Skeletal muscle tissue (tissue), 4 donors: ENCODE data around the gene HSH2D. TPM values are rescaled to one million over a fixed set of nuclear protein-coding genes. Genes with fewer than 3 reads are reported as not detected.
A peak's percentile ranks its signal among the peaks of the same experiment; 100 is the strongest.

Source experiments
- H3K27ac ChIP-seq: one replicate; pipeline ENCODE4 v1.7.0; 2013; ENCODE audit warnings: mild to moderate bottlenecking, low read depth, low read length, inconsistent platforms
- H3K27me3 ChIP-seq, 3 donors: one replicate each; pipeline ENCODE4 v1.7.0; 2013; ENCODE audit warnings: low read length in 3 of 3; ENCODE audit not compliant: control insufficient read depth in 3 of 3, insufficient read depth in 3 of 3
- H3K36me3 ChIP-seq, 3 donors: one replicate each; pipeline ENCODE4 v1.7.0; 2013; ENCODE audit warnings: low read length in 3 of 3; ENCODE audit not compliant: control insufficient read depth in 3 of 3, insufficient read depth in 3 of 3
- H3K4me1 ChIP-seq, 3 donors: one replicate each; pipeline ENCODE4 v1.7.0; 2013; ENCODE audit warnings: low read length in 3 of 3, mild to moderate bottlenecking in 3 of 3; ENCODE audit not compliant: control insufficient read depth in 3 of 3, insufficient read depth in 3 of 3
- H3K4me3 ChIP-seq, 3 donors: one replicate each; pipeline ENCODE4 v1.7.0; 2013; ENCODE audit warnings: low read length in 3 of 3
- H3K9ac ChIP-seq, 3 donors: one replicate each; pipeline ENCODE4 v1.7.0; 2013; ENCODE audit warnings: low read length in 3 of 3, mild to moderate bottlenecking in 3 of 3, moderate library complexity in 2 of 3, low read depth in 1 of 3
- H3K9me3 ChIP-seq, 3 donors: one replicate each; pipeline ENCODE4 v1.7.0; 2013; ENCODE audit warnings: low read length in 3 of 3; ENCODE audit not compliant: control insufficient read depth in 3 of 3
- total RNA-seq: library from RNA; depleted of rRNA; stranded (reverse); fragments of >200 nt; gene quantifications from one replicate; pipeline ENCODE4 v1.2.3, GENCODE V29; 2014
- donor health status: Osteomylitis.

The HSH2D gene
- total RNA-seq, 1 donor from 2014 or later = 0.52 TPM

- H3K9ac ChIP-seq = no peak overlapping the region
- no peaks in the 10 kb centered on the region for H3K9me3 ChIP-seq
- H3K27ac ChIP-seq = no peak overlapping the region
- peaks cover 0 to 11% (median 9%) of the 10 kb centered on the region in 3 donors for H3K36me3 ChIP-seq
- peaks cover 0 to 2% (median 0%) of the 10 kb centered on the region in 3 donors for H3K4me1 ChIP-seq
- no peaks in the 10 kb centered on the region for H3K27me3 ChIP-seq
- no peak overlapping the region for H3K4me3 ChIP-seq
These were observed 37.4 kb upstream of the HSH2D start for GRCh38 chr19:16106121-16106520.

DNA sequence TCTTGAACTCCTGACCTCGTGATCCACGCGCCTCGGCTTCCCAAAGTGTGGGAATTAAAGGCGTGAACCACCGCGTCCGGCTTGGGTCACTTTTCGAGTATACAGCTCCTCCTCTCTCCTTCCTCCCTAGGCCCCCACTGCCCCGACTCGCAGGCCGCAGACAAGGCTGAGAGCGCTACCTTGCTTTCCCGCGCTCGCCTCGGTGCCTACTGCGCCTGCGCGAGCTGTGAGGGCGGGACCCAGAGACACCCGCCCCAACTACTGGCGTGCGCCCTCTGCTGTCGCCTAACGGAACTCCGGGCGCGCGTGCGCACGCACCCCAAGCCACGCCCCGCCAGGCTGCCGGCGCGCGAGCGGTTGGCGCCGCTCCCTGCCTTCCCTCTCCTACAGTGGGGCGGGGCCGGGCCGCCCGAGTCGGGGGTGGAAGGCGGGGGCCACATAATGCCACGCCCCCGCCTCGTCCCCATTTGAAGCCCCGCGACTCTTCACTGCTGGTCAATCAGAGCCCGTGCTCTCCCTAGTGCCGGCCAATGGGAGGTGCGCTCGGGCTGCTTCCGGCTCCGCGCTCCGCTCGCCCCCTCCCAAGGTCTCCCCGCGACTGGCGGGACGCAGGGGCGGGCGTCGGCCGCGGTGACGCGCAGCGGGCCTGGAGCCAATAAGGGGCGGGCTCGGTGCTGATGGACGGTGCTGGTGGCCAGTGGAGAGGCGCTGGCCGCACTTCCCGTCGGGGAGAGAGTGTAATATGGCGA lies 32.2 kb upstream of the HSH2D start, which contains the start of gene RAB8A:
TSS of gene RAB8A (plus strand) at position 730 of the 749 bp plus-strand sequence. CDS start at position 743, 13 bp downstream.
- Histone ChIP-seq H3K4me1 (peaks cover 11 to 30% (median 27%) of the 10 kb centered on the region in 3 donors), H3K4me3 (peak within 1 kb of the TSS; percentile 83 to 95 (median 93)), H3K36me3 (peaks cover 0 to 11% (median 3%) of the 10 kb centered on the region in 3 donors), H3K9ac (peak within 1 kb of the TSS; percentile 88 to 99 (median 98)), H3K9me3 (no peaks in the 10 kb centered on the region), H3K27ac (peak within 1 kb of the TSS; percentile 97), H3K27me3 (no peaks in the 10 kb centered on the region)

GRCh38 chr19:16111909-16112752 lies 31.4 kb upstream of the HSH2D start:
- H3K27ac ChIP-seq = peak overlapping the region; percentile 97
- H3K27me3 ChIP-seq = no peaks in the 10 kb centered on the region
- H3K4me1 ChIP-seq = peaks cover 11 to 32% (median 27%) of the 10 kb centered on the region in 3 donors
- H3K4me3 ChIP-seq = peak overlapping the region; percentile 83 to 95 (median 93)
- H3K9me3 ChIP-seq = no peaks in the 10 kb centered on the region
- H3K9ac ChIP-seq = peak overlapping the region; percentile 88 to 99 (median 98)
- peaks cover 0 to 11% (median 3%) of the 10 kb centered on the region in 3 donors for H3K36me3 ChIP-seq

GRCh38 chr19:16112778-16113177 lies 30.7 kb upstream of the HSH2D start:
- Histone ChIP-seq H3K9me3 (no peaks in the 10 kb centered on the region), H3K4me3 (peak overlapping the region; percentile 83 to 95 (median 93)), H3K27ac (no peak overlapping the region), H3K36me3 (peaks cover under 1 to 11% (median 4%) of the 10 kb centered on the region in 3 donors), H3K9ac (peak overlapping the region in 2 of 3 donors; percentile 34 to 98), H3K4me1 (peaks cover 11 to 33% (median 27%) of the 10 kb centered on the region in 3 donors), H3K27me3 (no peaks in the 10 kb centered on the region)

- Histone ChIP-seq H3K9ac (no peak overlapping the region), H3K4me1 (peaks cover 11 to 38% (median 27%) of the 10 kb centered on the region in 3 donors), H3K9me3 (no peaks in the 10 kb centered on the region), H3K36me3 (peaks cover 10 to 18% (median 14%) of the 10 kb centered on the region in 3 donors), H3K4me3 (no peak overlapping the region), H3K27ac (no peak overlapping the region), H3K27me3 (no peaks in the 10 kb centered on the region)
These were observed 29.8 kb upstream of the HSH2D start for GRCh38 chr19:16113727-16114126.

- Histone ChIP-seq H3K27me3 (no peaks in the 10 kb centered on the region), H3K9ac (peak overlapping the region in 1 of 3 donors; percentile 33), H3K4me3 (no peak overlapping the region), H3K36me3 (peaks cover 12 to 23% (median 21%) of the 10 kb centered on the region in 3 donors), H3K9me3 (no peaks in the 10 kb centered on the region), H3K27ac (no peak overlapping the region), H3K4me1 (peaks cover 11 to 38% (median 27%) of the 10 kb centered on the region in 3 donors)
These were observed 28.0 kb upstream of the HSH2D start for GRCh38 chr19:16115301-16116039.

GRCh38 chr19:16116067-16116466 lies 27.4 kb upstream of the HSH2D start:
- H3K4me1 ChIP-seq = peaks cover 11 to 38% (median 25%) of the 10 kb centered on the region in 3 donors
- H3K36me3 ChIP-seq = peaks cover 15 to 23% (median 21%) of the 10 kb centered on the region in 3 donors
- H3K27me3 ChIP-seq = no peaks in the 10 kb centered on the region
- no peak overlapping the region for H3K27ac ChIP-seq
- H3K9me3 ChIP-seq = no peaks in the 10 kb centered on the region
- H3K4me3 ChIP-seq = no peak overlapping the region
- peak overlapping the region in 1 of 3 donors; percentile 3 for H3K9ac ChIP-seq

GRCh38 chr19:16117594-16118033 lies 25.9 kb upstream of the HSH2D start:
- H3K27ac ChIP-seq = no peak overlapping the region

DNA sequence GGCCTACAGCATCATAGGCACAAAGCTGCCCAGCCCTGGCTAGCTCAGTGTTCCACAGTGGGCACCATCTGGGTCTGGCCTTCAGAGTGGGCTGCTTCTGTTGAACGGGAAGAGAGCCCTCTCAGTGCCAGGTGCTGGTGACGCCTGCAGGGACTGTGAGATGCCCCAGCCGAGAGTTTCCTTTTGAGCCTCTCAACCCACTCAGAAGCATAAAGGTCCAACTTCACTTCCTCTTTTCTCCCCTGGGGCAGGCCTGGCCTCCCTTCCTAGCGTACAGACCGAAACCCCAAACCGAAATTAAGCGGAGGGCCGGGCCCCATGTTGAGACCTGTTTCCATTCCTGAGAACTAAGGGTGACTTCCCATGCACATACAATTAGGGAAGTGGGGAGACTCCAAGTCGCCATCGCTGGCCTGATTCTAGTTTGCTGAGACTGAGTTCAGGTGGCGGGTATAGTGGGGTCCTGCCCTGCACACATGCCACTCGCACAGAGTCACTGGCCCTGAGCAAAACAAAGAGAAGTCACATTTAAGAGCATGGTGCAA lies 24.9 kb upstream of the HSH2D start:
- Histone ChIP-seq H3K27me3 (no peaks in the 10 kb centered on the region), H3K4me3 (no peak overlapping the region), H3K9me3 (no peaks in the 10 kb centered on the region), H3K9ac (no peak overlapping the region), H3K27ac (no peak overlapping the region), H3K36me3 (peaks cover 35 to 46% (median 42%) of the 10 kb centered on the region in 3 donors), H3K4me1 (peaks cover 0 to 24% (median 12%) of the 10 kb centered on the region in 3 donors)

More at GRCh38 chr19:16117594-16118033, 25.9 kb upstream of the HSH2D start:
- H3K4me1 ChIP-seq = peaks cover 4 to 29% (median 18%) of the 10 kb centered on the region in 3 donors
- no peak overlapping the region for H3K9ac ChIP-seq
- no peak overlapping the region for H3K4me3 ChIP-seq
- H3K9me3 ChIP-seq = no peaks in the 10 kb centered on the region
- H3K36me3 ChIP-seq = peaks cover 30 to 39% (median 35%) of the 10 kb centered on the region in 3 donors
- H3K27me3 ChIP-seq = no peaks in the 10 kb centered on the region
